ENCODE results near the gene TBL1XR1. TPM values are rescaled to one million over a fixed set of nuclear protein-coding genes. Genes with fewer than 3 reads are reported as not detected.

The TBL1XR1 gene
- total and polyA plus RNA-seq, 2 experiments from 2014 or later, result 30.2 to 165 TPM

DNA sequence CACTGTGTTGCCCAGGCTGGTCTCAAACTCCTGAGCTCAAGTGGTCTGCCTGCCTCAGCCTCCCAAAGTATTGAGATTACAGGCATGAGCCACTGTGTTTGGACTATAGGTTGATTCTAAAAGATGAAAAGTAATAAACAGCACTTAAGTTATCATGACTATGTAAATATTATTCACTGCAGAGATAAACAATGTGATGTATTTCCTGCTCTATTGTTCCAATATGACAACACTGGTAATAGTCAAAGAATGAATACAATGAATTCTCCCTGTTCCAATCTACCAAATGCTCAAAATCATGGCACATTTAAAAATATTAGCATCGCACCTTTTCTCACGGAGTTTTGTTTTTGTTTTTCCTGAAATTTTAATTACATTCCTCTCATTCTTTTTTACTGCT is 36.8 kb upstream of the TBL1XR1 start:
- DNase-seq (ENCODE audit: low spot score), result no peak
- Histone ChIP-seq H3K27ac (no peak overlapping the region), H3K4me3 (no peak overlapping the region), H4K20me1 (ENCODE audit: insufficient read depth, poor library complexity, severe bottlenecking) (no peaks in the 10 kb centered on the region), H3K79me2 (no peaks in the 10 kb centered on the region), H3K9me2 (replicated peaks; ENCODE audit: insufficient read depth) (no peaks in the 10 kb centered on the region), H2AFZ (no peak overlapping the region), H3K36me3 (replicated peaks; ENCODE audit: insufficient read depth, low read depth) (no peaks in the 10 kb centered on the region), H3K4me1 (ENCODE audit: insufficient read depth) (no peaks in the 10 kb centered on the region), H3K4me2 (no peak overlapping the region), H3K27me3 (no peaks in the 10 kb centered on the region), H3K9me3 (ENCODE audit: low read depth) (no peaks in the 10 kb centered on the region)
- 88% methylated on average over 2 of the region's 2 CpGs for whole genome bisulfite sequencing (ENCODE audit: low lambda C conversion rate, missing lambda C conversion rate)
- TF ChIP-seq EZH2 (IDR thresholded peaks at IDR 0.05; ENCODE audit: borderline replicate concordance) (no peak), EZH2phosphoT487 (IDR thresholded peaks at IDR 0.05; ENCODE audit: low read depth, severe bottlenecking, unreplicated experiment) (no peak), CTCF (IDR thresholded peaks at IDR 0.05; ENCODE audit: poor library complexity) (no peak)

- H4K20me1 ChIP-seq (ENCODE audit: insufficient read depth, poor library complexity, severe bottlenecking), result no peaks in the 10 kb centered on the region
- H2AFZ ChIP-seq, result no peak overlapping the region
These were observed 34.0 kb upstream of the TBL1XR1 start for GRCh38 chr3:177231242-177231641.

DNA sequence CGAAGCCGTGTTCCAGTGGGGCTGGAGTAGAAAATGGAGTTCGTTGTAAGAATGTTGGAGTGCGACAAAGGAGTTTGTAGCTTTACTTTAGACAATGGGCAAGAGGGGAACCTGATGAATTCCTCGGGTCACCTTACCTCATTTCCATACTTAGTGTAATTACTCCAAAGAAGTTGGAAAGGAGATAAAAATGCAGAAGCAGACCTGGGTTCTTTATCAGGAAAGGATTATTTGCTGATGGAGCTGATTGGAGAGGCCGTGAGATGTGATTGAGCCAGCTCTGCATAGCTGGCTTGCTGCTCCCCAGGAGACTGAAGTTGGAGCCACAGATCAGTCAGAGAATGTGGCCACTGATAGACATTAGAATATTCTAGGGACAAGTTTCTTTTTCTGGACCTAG is 33.4 kb upstream of the TBL1XR1 start:
- H2AFZ ChIP-seq, result no peak overlapping the region
- no peaks in the 10 kb centered on the region for H3K4me1 ChIP-seq (ENCODE audit: insufficient read depth)
- H4K20me1 ChIP-seq (ENCODE audit: insufficient read depth, poor library complexity, severe bottlenecking), result no peaks in the 10 kb centered on the region
- DNase-seq (ENCODE audit: low spot score), result no peak
- H3K9me3 ChIP-seq (ENCODE audit: low read depth), result no peaks in the 10 kb centered on the region
- no peaks in the 10 kb centered on the region for H3K9me2 ChIP-seq (replicated peaks; ENCODE audit: insufficient read depth)
- H3K27ac ChIP-seq, result no peak overlapping the region
- no peaks in the 10 kb centered on the region for H3K79me2 ChIP-seq
- H3K4me2 ChIP-seq, result no peak overlapping the region
- no peaks in the 10 kb centered on the region for H3K27me3 ChIP-seq
- H3K4me3 ChIP-seq, result no peak overlapping the region
- no peak for TF ChIP-seq EZH2 (IDR thresholded peaks at IDR 0.05; ENCODE audit: borderline replicate concordance)
- no peak for TF ChIP-seq CTCF (IDR thresholded peaks at IDR 0.05; ENCODE audit: poor library complexity)
- no peak for TF ChIP-seq EZH2phosphoT487 (IDR thresholded peaks at IDR 0.05; ENCODE audit: low read depth, severe bottlenecking, unreplicated experiment)
- 64% methylated on average over 6 of the region's 6 CpGs for WGBS (ENCODE audit: low lambda C conversion rate, missing lambda C conversion rate)
- H3K36me3 ChIP-seq (replicated peaks; ENCODE audit: insufficient read depth, low read depth), result no peaks in the 10 kb centered on the region

More at GRCh38 chr3:177231242-177231641, 34.0 kb upstream of the TBL1XR1 start:
- Histone ChIP-seq H3K79me2 (no peaks in the 10 kb centered on the region), H3K4me1 (ENCODE audit: insufficient read depth) (no peaks in the 10 kb centered on the region), H3K9me2 (replicated peaks; ENCODE audit: insufficient read depth) (no peaks in the 10 kb centered on the region), H3K9me3 (ENCODE audit: low read depth) (no peaks in the 10 kb centered on the region), H3K4me2 (no peak overlapping the region), H3K36me3 (replicated peaks; ENCODE audit: insufficient read depth, low read depth) (no peaks in the 10 kb centered on the region), H3K27ac (no peak overlapping the region), H3K27me3 (no peaks in the 10 kb centered on the region), H3K4me3 (no peak overlapping the region)
- no peak for DNase-seq (ENCODE audit: low spot score)
- TF ChIP-seq EZH2phosphoT487 (IDR thresholded peaks at IDR 0.05; ENCODE audit: low read depth, severe bottlenecking, unreplicated experiment), result no peak
- no peak for TF ChIP-seq EZH2 (IDR thresholded peaks at IDR 0.05; ENCODE audit: borderline replicate concordance)
- no peak for TF ChIP-seq CTCF (IDR thresholded peaks at IDR 0.05; ENCODE audit: poor library complexity)
- 96% methylated on average over 2 of the region's 2 CpGs for WGBS (ENCODE audit: low lambda C conversion rate, missing lambda C conversion rate)

GRCh38 chr3:177229791-177230190 is 32.5 kb upstream of the TBL1XR1 start:
- H3K9me3 ChIP-seq (ENCODE audit: low read depth), result no peaks in the 10 kb centered on the region
- H3K4me2 ChIP-seq, result no peak overlapping the region
- no peak overlapping the region for H3K4me3 ChIP-seq
- no peak for TF ChIP-seq EZH2phosphoT487 (IDR thresholded peaks at IDR 0.05; ENCODE audit: low read depth, severe bottlenecking, unreplicated experiment)
- TF ChIP-seq CTCF (IDR thresholded peaks at IDR 0.05; ENCODE audit: poor library complexity), result no peak
- no peak for TF ChIP-seq EZH2 (IDR thresholded peaks at IDR 0.05; ENCODE audit: borderline replicate concordance)
- no peaks in the 10 kb centered on the region for H3K27me3 ChIP-seq
- WGBS (ENCODE audit: low lambda C conversion rate, missing lambda C conversion rate), result 70% methylated on average over 1 of the region's 1 CpG
- H3K36me3 ChIP-seq (replicated peaks; ENCODE audit: insufficient read depth, low read depth), result no peaks in the 10 kb centered on the region
- no peak for DNase-seq (ENCODE audit: low spot score)
- no peaks in the 10 kb centered on the region for H3K4me1 ChIP-seq (ENCODE audit: insufficient read depth)
- H2AFZ ChIP-seq, result no peak overlapping the region
- no peaks in the 10 kb centered on the region for H3K79me2 ChIP-seq
- H3K27ac ChIP-seq, result no peak overlapping the region
- H4K20me1 ChIP-seq (ENCODE audit: insufficient read depth, poor library complexity, severe bottlenecking), result no peaks in the 10 kb centered on the region
- no peaks in the 10 kb centered on the region for H3K9me2 ChIP-seq (replicated peaks; ENCODE audit: insufficient read depth)
